ENCODE results near the gene CRACR2B. TPM values are rescaled to one million over a fixed set of nuclear protein-coding genes. Genes with fewer than 3 reads are reported as not detected.

CRACR2B gene
- total and polyA plus RNA-seq, 2 of the 13 experiments (the other 11 are each of a cell fraction or from before 2014, with no cell fraction given) = 14.9 to 21.0 TPM

GRCh38 chr11:838441-839279, 10.9 kb downstream of the CRACR2B start (continued):
- no peak for TF ChIP-seq ESRRA (CRISPR knock-in tag; IDR thresholded peaks at IDR 0.05; ENCODE audit: low read depth)
- peak; percentile 65; the same call in 1 of the 2 replicates for TF ChIP-seq KAT7 (CRISPR knock-in tag; IDR thresholded peaks at IDR 0.05; ENCODE audit: borderline replicate concordance)
- TF ChIP-seq MAFG (CRISPR knock-in tag; IDR thresholded peaks at IDR 0.05) = no peak
- TF ChIP-seq SMARCE1 (IDR thresholded peaks at IDR 0.05; ENCODE audit: borderline replicate concordance) = no peak
- TF ChIP-seq, protein P1, sequence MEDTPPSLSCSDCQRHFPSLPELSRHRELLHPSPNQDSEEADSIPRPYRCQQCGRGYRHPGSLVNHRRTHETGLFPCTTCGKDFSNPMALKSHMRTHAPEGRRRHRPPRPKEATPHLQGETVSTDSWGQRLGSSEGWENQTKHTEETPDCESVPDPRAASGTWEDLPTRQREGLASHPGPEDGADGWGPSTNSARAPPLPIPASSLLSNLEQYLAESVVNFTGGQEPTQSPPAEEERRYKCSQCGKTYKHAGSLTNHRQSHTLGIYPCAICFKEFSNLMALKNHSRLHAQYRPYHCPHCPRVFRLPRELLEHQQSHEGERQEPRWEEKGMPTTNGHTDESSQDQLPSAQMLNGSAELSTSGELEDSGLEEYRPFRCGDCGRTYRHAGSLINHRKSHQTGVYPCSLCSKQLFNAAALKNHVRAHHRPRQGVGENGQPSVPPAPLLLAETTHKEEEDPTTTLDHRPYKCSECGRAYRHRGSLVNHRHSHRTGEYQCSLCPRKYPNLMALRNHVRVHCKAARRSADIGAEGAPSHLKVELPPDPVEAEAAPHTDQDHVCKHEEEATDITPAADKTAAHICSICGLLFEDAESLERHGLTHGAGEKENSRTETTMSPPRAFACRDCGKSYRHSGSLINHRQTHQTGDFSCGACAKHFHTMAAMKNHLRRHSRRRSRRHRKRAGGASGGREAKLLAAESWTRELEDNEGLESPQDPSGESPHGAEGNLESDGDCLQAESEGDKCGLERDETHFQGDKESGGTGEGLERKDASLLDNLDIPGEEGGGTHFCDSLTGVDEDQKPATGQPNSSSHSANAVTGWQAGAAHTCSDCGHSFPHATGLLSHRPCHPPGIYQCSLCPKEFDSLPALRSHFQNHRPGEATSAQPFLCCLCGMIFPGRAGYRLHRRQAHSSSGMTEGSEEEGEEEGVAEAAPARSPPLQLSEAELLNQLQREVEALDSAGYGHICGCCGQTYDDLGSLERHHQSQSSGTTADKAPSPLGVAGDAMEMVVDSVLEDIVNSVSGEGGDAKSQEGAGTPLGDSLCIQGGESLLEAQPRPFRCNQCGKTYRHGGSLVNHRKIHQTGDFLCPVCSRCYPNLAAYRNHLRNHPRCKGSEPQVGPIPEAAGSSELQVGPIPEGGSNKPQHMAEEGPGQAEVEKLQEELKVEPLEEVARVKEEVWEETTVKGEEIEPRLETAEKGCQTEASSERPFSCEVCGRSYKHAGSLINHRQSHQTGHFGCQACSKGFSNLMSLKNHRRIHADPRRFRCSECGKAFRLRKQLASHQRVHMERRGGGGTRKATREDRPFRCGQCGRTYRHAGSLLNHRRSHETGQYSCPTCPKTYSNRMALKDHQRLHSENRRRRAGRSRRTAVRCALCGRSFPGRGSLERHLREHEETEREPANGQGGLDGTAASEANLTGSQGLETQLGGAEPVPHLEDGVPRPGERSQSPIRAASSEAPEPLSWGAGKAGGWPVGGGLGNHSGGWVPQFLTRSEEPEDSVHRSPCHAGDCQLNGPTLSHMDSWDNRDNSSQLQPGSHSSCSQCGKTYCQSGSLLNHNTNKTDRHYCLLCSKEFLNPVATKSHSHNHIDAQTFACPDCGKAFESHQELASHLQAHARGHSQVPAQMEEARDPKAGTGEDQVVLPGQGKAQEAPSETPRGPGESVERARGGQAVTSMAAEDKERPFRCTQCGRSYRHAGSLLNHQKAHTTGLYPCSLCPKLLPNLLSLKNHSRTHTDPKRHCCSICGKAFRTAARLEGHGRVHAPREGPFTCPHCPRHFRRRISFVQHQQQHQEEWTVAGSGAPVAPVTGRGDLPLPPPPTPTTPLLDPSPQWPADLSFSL (CRISPR knock-in tag; IDR thresholded peaks at IDR 0.05) = no peak
- no peak for TF ChIP-seq DNMT1 (CRISPR knock-in tag; IDR thresholded peaks at IDR 0.05)
- TF ChIP-seq ZNF143 (CRISPR knock-in tag; IDR thresholded peaks at IDR 0.05) = no peak
- TF ChIP-seq GMEB1 (CRISPR knock-in tag; IDR thresholded peaks at IDR 0.05; ENCODE audit: borderline replicate concordance) = no peak
- TF ChIP-seq NBN (conservative IDR thresholded peaks at IDR 0.05) = no peak
- peak; percentile 35 for TF ChIP-seq ZEB1 (IDR thresholded peaks at IDR 0.05; ENCODE audit: insufficient replicate concordance, low read depth)
- no peak for TF ChIP-seq SOX6 (IDR thresholded peaks at IDR 0.05)
- TF ChIP-seq SOX6 (CRISPR knock-in tag; IDR thresholded peaks at IDR 0.05) = peak; percentile 23; the same call in 1 of the 2 replicates
- no peak for TF ChIP-seq GATA4 (IDR thresholded peaks at IDR 0.05; ENCODE audit: borderline replicate concordance, low read depth)
- TF ChIP-seq ZNF570 (CRISPR knock-in tag; IDR thresholded peaks at IDR 0.05; ENCODE audit: borderline replicate concordance) = 0 out of 2 replicates have a peak, but pooled peaks have one; percentile 56
- no peak for TF ChIP-seq HMG20A (CRISPR knock-in tag; IDR thresholded peaks at IDR 0.05; ENCODE audit: borderline replicate concordance)
- no peak for TF ChIP-seq SNAPC4 (CRISPR knock-in tag; IDR thresholded peaks at IDR 0.05)
- no peak for TF ChIP-seq SMAD1 (CRISPR knock-in tag; IDR thresholded peaks at IDR 0.05; ENCODE audit: borderline replicate concordance, low read depth)

Measured in HepG2 (cell line).